ENCODE measurements around the gene PRKAR1A. TPM values are rescaled to one million over a fixed set of nuclear protein-coding genes. Genes with fewer than 3 reads are reported as not detected.

The PRKAR1A gene
- total and polyA plus RNA-seq, 2 of the 8 experiments (the other 6 are each of a cell fraction or from before 2014, with no cell fraction given), result 39.3 to 149 TPM

DNA sequence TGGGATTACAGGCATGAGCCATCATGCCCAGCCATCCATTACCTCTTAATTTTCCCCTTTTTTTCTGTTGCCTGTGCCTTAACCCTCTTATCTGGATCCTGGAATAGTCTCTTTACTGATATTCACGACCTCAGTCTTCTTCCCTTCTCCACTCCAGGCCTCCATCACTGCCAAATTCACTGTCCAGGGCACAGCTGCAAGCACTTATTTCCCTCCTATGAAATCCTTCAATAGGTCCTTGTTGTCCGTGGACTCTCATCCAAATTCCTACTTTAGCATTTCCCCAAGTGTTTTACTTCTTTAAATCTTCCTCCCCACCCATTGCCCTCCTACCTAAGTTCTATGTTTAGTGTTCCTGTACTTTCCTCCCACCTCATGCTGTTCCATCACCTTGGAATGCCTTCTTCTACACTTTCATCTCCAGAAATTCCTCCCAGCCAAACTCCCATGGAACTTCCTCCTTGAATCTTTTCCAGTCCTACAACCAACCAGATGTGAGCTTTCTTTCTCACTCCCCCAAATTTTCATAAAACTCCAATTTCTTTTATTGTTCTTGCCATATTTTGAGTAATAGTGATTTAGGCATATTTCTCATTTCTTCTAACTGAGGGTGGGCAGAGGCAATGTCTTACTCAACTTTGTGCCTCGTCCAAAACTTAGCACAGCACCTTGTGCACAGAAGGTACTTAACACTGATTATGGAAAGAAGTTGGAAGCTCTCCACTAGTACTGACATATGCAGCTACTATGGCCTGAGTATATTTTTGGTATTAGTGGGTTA, 53.6 kb downstream of the PRKAR1A start (continued):
- TF ChIP-seq RBBP5 (IDR thresholded peaks at IDR 0.05; ENCODE audit: borderline replicate concordance, low read depth, low read length) (no peak), NANOG (IDR thresholded peaks at IDR 0.05; ENCODE audit: insufficient read depth, low read depth, low read length, poor library complexity, severe bottlenecking) (no peak), MAFK (IDR thresholded peaks at IDR 0.05; ENCODE audit: low read depth, low read length) (no peak), ZNF274 (IDR thresholded peaks at IDR 0.05; ENCODE audit: borderline replicate concordance, extremely low read depth, low read length) (no peak), TAF7 (optimal IDR thresholded peaks at IDR 0.05; ENCODE audit: borderline replicate concordance, low read depth, low read length) (no peak), SP1 (IDR thresholded peaks at IDR 0.05; ENCODE audit: low read depth, low read length) (no peak), CTBP2 (IDR thresholded peaks at IDR 0.05; ENCODE audit: borderline replicate concordance, insufficient read depth, insufficient read length, low read length) (no peak), CHD2 (IDR thresholded peaks at IDR 0.05; ENCODE audit: low read length) (no peak), POLR2A (IDR thresholded peaks at IDR 0.05; ENCODE audit: control extremely low read depth in 1 of 2, low read depth in 2 of 2, low read length in 2 of 2) (no peak), MAX (IDR thresholded peaks at IDR 0.05) (no peak), SAP30 (IDR thresholded peaks at IDR 0.05; ENCODE audit: insufficient read depth, insufficient replicate concordance, low read length) (no peak)
